Breast epithelium (tissue), 4 donors: ENCODE results near the gene AP3M1. TPM values are rescaled to one million over a fixed set of nuclear protein-coding genes. Genes with fewer than 3 reads are reported as not detected.

Source experiments
- DNase-seq, 2 donors: peaks; one replicate each; pipeline ENCODE4 v3.0.0-alpha.2; 2019; ENCODE audit warnings: low spot score in 2 of 2
- H3K27ac ChIP-seq, 2 donors: fragments of 200-600 bp; sonication (generic) in 1 of 2; one replicate each; pipeline ENCODE4 v1.5.1; 2016 to 2019; ENCODE audit warnings: mild to moderate bottlenecking in 1 of 2
- H3K27me3 ChIP-seq, 2 donors: fragments of 200-600 bp; sonication (generic) in 1 of 2; one replicate each; pipeline versions ENCODE4 v1.5.1 to v1.6.0; 2017 to 2019; ENCODE audit warnings: control low read depth in 1 of 2, mild to moderate bottlenecking in 1 of 2
- H3K36me3 ChIP-seq: fragments of 200-600 bp; one replicate; pipeline ENCODE4 v1.5.1; 2019
- H3K4me1 ChIP-seq, 2 donors: fragments of 200-600 bp; sonication (generic); one replicate each; pipeline ENCODE4 v1.5.1; 2016 to 2019; ENCODE audit warnings: control low read depth in 1 of 2
- H3K4me3 ChIP-seq, 3 donors: fragments of 200-600 bp; sonication (generic); 1 replicate in 2 of 3; 2 replicates in 1 of 3; pipeline ENCODE4 v1.5.1; 2016 to 2019; ENCODE audit warnings: mild to moderate bottlenecking in 3 of 3, moderate library complexity in 2 of 3
- H3K9me3 ChIP-seq, 2 donors: fragments of 200-600 bp; sonication (generic) in 1 of 2; one replicate each; pipeline ENCODE4 v1.5.1; 2016 to 2019; ENCODE audit warnings: control low read depth in 1 of 2
- POLR2A ChIP-seq: fragments of 450-650 bp; IDR thresholded peaks from one replicate; pipeline ENCODE4 v1.6.1; 2016; ENCODE audit warnings: antibody characterized with exemption, mild to moderate bottlenecking, moderate library complexity
- POLR2AphosphoS5 ChIP-seq, 3 donors: sonication (generic); formaldehyde crosslinking; IDR thresholded peaks; one replicate each; pipeline ENCODE4 v1.6.1; 2017; ENCODE audit warnings: antibody characterized with exemption in 3 of 3
- intact Hi-C: fragments of 100-400 bp; cut with DNase I; formaldehyde crosslinking; loops from one replicate; pipeline ENCODE4 v1.15.1; 2023; ENCODE audit warnings: low total_unique reads
- total RNA-seq, 3 donors: library from RNA; depleted of rRNA; stranded (reverse); fragments of >200 nt; gene quantifications; one replicate each; pipeline ENCODE4 v1.1.0, GENCODE V29; 2016
- TF ChIP-seq, protein P1 (sequence below), 3 donors: fragments of 450-650 bp; IDR thresholded peaks; one replicate each; pipeline ENCODE4 v1.5.1; 2016 to 2017; ENCODE audit warnings: antibody characterized with exemption in 3 of 3, mild to moderate bottlenecking in 3 of 3, moderate library complexity in 3 of 3

The AP3M1 gene
- total RNA-seq, 3 donors from 2014 or later, result 22.3 to 38.1 (median 23.2) TPM

DNA sequence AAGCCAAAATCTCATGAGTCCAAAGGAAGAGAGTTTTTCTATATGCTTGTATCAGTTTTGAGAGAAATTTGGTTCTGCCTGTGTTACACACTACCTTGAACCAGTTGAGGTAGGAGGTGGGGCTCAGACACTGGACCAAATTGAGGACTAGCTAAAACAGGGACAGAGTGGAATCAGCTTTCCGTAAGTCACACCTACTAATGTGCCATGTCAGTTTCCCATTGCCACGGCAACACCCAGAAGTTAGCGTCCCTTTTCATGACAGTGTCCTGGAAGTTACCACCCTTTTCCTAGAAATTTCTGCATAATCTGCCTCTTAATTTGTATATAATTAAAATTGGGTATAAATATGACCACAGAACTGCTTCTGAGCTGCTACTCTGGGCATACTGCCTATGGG, 9.4 kb upstream of the AP3M1 start:
- H3K4me3 ChIP-seq, result no peak overlapping the region
- H3K36me3 ChIP-seq, result no peaks in the 10 kb centered on the region
- no peak overlapping the region for H3K27ac ChIP-seq
- H3K9me3 ChIP-seq, result no peaks in the 10 kb centered on the region
- no peaks in the 10 kb centered on the region for H3K4me1 ChIP-seq
- TF ChIP-seq POLR2A, result no peak
- TF ChIP-seq, protein P1, sequence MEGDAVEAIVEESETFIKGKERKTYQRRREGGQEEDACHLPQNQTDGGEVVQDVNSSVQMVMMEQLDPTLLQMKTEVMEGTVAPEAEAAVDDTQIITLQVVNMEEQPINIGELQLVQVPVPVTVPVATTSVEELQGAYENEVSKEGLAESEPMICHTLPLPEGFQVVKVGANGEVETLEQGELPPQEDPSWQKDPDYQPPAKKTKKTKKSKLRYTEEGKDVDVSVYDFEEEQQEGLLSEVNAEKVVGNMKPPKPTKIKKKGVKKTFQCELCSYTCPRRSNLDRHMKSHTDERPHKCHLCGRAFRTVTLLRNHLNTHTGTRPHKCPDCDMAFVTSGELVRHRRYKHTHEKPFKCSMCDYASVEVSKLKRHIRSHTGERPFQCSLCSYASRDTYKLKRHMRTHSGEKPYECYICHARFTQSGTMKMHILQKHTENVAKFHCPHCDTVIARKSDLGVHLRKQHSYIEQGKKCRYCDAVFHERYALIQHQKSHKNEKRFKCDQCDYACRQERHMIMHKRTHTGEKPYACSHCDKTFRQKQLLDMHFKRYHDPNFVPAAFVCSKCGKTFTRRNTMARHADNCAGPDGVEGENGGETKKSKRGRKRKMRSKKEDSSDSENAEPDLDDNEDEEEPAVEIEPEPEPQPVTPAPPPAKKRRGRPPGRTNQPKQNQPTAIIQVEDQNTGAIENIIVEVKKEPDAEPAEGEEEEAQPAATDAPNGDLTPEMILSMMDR (IDR thresholded peaks at IDR 0.05), result no peak
- intact Hi-C loops, result no loop called here
- H3K27me3 ChIP-seq, result no peaks in the 10 kb centered on the region
- no peak for DNase-seq

DNA sequence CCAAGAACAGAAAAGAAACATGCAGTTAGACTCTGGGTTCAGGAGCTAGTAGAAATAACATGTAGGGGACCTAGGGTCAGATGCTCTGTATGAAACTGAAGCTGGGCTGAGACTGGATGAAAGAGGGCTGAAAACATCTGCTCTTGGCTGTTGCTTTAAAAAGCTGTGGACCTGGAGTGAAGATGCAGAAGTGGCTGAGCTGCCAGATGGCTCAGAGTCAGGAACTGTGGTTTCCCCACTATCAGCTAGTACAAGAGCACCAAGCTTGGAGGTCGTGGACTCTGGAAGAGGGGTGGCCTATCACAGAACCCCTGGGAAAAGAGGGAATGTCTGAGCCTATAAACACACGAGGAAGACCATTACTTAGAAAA, 6.3 kb upstream of the AP3M1 start:
- H3K9me3 ChIP-seq, result no peaks in the 10 kb centered on the region
- no peaks in the 10 kb centered on the region for H3K4me1 ChIP-seq
- no peak for DNase-seq
- no peak overlapping the region for H3K27ac ChIP-seq
- H3K4me3 ChIP-seq, result no peak overlapping the region
- TF ChIP-seq POLR2A (no peak), POLR2AphosphoS5 (IDR thresholded peaks at IDR 0.05) (no peak)
- TF ChIP-seq, protein P1 (IDR thresholded peaks at IDR 0.05), result no peak
- intact Hi-C loops, result no loop called here
- H3K36me3 ChIP-seq, result no peaks in the 10 kb centered on the region
- H3K27me3 ChIP-seq, result no peaks in the 10 kb centered on the region

DNA sequence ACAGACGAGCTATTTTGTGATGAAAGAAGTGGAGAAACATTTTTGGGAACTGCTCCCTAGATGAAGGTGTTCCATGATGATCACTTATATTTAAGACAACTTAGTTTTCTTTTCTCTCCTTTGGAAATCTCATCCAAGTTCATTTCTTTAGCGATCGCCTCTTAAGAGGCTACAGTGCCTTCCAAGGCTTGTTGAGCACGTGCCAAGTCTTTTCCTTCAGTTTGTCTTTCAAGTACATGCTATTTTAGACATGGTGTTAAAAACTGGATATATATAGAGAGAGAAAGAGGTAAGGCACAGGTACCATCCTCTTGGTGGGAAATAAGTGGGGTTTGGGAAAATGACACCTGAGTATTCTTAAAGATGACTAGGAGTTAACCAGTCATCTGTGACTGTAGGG, 3.0 kb upstream of the AP3M1 start:
- DNase-seq, result no peak
- intact Hi-C loops, result no loop called here
- Histone ChIP-seq H3K27me3 (no peaks in the 10 kb centered on the region), H3K36me3 (no peaks in the 10 kb centered on the region), H3K4me1 (peaks cover 4 to 8% of the 10 kb centered on the region in 2 donors), H3K27ac (peak overlapping the region; percentile 48 to 54), H3K9me3 (no peaks in the 10 kb centered on the region), H3K4me3 (peak overlapping the region in 1 of 3 donors; percentile 42)
- TF ChIP-seq, protein P1 (IDR thresholded peaks at IDR 0.05), result no peak
- TF ChIP-seq POLR2A, result no peak
- no peak for TF ChIP-seq POLR2AphosphoS5 (IDR thresholded peaks at IDR 0.05)

DNA sequence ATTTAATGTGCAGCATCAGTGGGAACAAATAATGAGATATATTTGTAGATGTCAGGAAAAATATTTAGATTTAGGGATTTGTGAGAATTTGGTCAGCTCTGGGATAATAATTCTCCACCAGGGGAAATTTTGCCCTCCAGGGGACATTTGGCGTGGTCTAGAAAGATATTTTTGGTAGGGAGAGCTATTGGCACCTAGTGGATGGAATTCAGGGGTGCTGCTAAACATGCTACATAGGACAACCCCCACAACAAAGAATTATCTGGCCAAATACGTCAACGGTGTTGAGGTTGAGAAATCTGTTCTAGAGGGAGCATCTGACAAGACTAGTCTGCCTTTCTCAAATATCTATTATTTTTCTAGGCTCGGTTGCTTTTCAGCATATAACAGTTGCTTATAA, 2.5 kb upstream of the AP3M1 start:
- Histone ChIP-seq H3K9me3 (no peaks in the 10 kb centered on the region), H3K27ac (peak overlapping the region; percentile 48 to 54), H3K36me3 (no peaks in the 10 kb centered on the region), H3K27me3 (no peaks in the 10 kb centered on the region), H3K4me1 (peaks cover 4 to 8% of the 10 kb centered on the region in 2 donors), H3K4me3 (peak overlapping the region in 1 of 3 donors; percentile 42)
- DNase-seq, result no peak
- TF ChIP-seq, protein P1 (IDR thresholded peaks at IDR 0.05), result peak in 2 of 3 donors; percentile 43 to 47
- TF ChIP-seq POLR2A (no peak), POLR2AphosphoS5 (IDR thresholded peaks at IDR 0.05) (no peak)
- intact Hi-C loops, result no loop called here

DNA sequence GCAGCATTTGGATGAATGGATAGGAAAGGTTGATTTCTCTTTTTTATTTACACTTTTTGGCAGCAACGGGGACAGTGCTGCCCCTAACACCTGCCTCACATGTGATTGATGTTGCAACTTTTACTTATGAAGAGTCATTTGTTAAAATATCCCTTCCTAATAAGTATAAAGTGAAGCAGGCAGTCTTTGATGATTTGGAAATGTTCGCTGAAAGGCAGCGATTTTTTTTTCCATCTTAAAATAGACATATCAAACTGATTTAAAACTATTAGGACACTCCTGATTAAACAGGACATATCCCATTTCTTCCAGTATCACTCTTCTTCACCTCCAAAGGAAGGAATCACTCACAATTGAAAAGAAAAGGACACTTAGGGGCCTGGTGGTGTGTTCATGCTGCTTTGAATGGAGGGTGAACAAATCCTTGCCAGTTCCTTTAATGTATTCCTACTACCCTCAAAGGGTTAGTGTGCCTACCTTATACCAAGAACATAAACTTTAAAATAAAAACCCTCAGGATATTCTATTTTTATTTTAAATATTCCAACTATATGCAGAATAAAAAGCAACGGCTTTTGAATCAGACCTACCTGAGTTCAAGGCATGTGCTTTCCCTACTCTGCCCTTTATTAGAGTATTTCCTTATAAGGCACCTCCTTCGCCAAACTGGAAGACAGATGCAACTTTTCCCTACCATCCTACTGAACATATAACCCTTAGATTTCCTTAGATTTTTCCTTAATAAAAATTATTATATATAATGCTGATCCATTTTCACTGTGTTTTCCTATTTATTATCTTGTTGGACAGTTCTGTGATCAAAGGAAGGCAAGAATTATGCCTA, 1.5 kb upstream of the AP3M1 start:
- H3K4me3 ChIP-seq, result peak overlapping the region; percentile 70 to 100 (median 91)
- no peak for DNase-seq
- TF ChIP-seq POLR2A (no peak), POLR2AphosphoS5 (IDR thresholded peaks at IDR 0.05) (no peak)
- TF ChIP-seq, protein P1 (IDR thresholded peaks at IDR 0.05), result no peak
- H3K36me3 ChIP-seq, result no peaks in the 10 kb centered on the region
- H3K9me3 ChIP-seq, result no peaks in the 10 kb centered on the region
- no peaks in the 10 kb centered on the region for H3K27me3 ChIP-seq
- intact Hi-C loops, result no loop called here
- peak overlapping the region; percentile 92 to 93 for H3K27ac ChIP-seq
- H3K4me1 ChIP-seq, result peaks cover 4 to 8% of the 10 kb centered on the region in 2 donors
